ENCODE results near the gene TSR1.

Gene TSR1

GRCh38 chr17:2336215-2336851 lies at the start of gene TSR1:
Gene TSR1 (minus strand): TSS chr17:2336457. CDS start chr17:2336427, 30 bp downstream.
- DNase-seq: no peak

- no peak for DNase-seq
Observed at GRCh38 chr17:2385240-2386210, 49.3 kb upstream of the TSR1 start.

- no peak for DNase-seq
Observed at GRCh38 chr17:2384439-2385127, 48.3 kb upstream of the TSR1 start.

GRCh38 chr17:2383628-2384167 lies 47.4 kb upstream of the TSR1 start:
- no peak for DNase-seq

- DNase-seq: no peak
Observed at GRCh38 chr17:2380950-2381649, 44.8 kb upstream of the TSR1 start.

GRCh38 chr17:2380226-2380922 lies 44.1 kb upstream of the TSR1 start:
- DNase-seq: no peak

GRCh38 chr17:2379489-2380225 lies 43.4 kb upstream of the TSR1 start:
- no peak for DNase-seq

GRCh38 chr17:2378905-2379304 lies 42.6 kb upstream of the TSR1 start:
- DNase-seq: no peak

GRCh38 chr17:2377659-2378058 lies 41.4 kb upstream of the TSR1 start:
- no peak for DNase-seq

GRCh38 chr17:2376107-2376506 lies 39.9 kb upstream of the TSR1 start:
- DNase-seq: no peak

GRCh38 chr17:2375406-2375805 lies 39.1 kb upstream of the TSR1 start:
- no peak for DNase-seq

GRCh38 chr17:2374549-2375285 lies 38.5 kb upstream of the TSR1 start:
- no peak for DNase-seq

- DNase-seq: no peak
Observed at GRCh38 chr17:2373179-2373578, 36.9 kb upstream of the TSR1 start.

- DNase-seq: no peak
Observed at GRCh38 chr17:2372681-2373080, 36.4 kb upstream of the TSR1 start.

- no peak for DNase-seq
Observed at GRCh38 chr17:2372180-2372579, 35.9 kb upstream of the TSR1 start.

GRCh38 chr17:2371183-2372130 lies 35.2 kb upstream of the TSR1 start:
- no peak for DNase-seq

- no peak for DNase-seq
Observed at GRCh38 chr17:2370211-2370589, 33.9 kb upstream of the TSR1 start.

GRCh38 chr17:2369551-2370210 lies 33.4 kb upstream of the TSR1 start:
- no peak for DNase-seq

GRCh38 chr17:2369039-2369438 lies 32.8 kb upstream of the TSR1 start:
- DNase-seq: no peak

All from NCI-H1417 treated with DMSO at 0.1 percent for 48 hours (cell line).